ENCODE measurements around the gene CNTN1.

CNTN1 gene

GRCh38 chr12:40718878-40719372 lies 26.7 kb downstream of the CNTN1 start:
- H3K4me3 ChIP-seq (replicated peaks; ENCODE audit: low read depth, low read length), result no peak overlapping the region
- no peak for TF ChIP-seq CTCF (IDR thresholded peaks at IDR 0.05; ENCODE audit: low read length, missing control alignments)
- DNase-seq (ENCODE audit: low read depth), result no peak

GRCh38 chr12:40723001-40723400 lies 30.8 kb downstream of the CNTN1 start:
- DNase-seq (ENCODE audit: low read depth), result no peak
- no peak for TF ChIP-seq CTCF (IDR thresholded peaks at IDR 0.05; ENCODE audit: low read length, missing control alignments)
- H3K4me3 ChIP-seq (replicated peaks; ENCODE audit: low read depth, low read length), result no peak overlapping the region

- H3K4me3 ChIP-seq (replicated peaks; ENCODE audit: low read depth, low read length), result no peak overlapping the region
- DNase-seq (ENCODE audit: low read depth), result no peak
- TF ChIP-seq CTCF (IDR thresholded peaks at IDR 0.05; ENCODE audit: low read length, missing control alignments), result no peak
These were observed 34.1 kb downstream of the CNTN1 start for GRCh38 chr12:40726366-40726765.

GRCh38 chr12:40727774-40728483 lies 35.7 kb downstream of the CNTN1 start:
- DNase-seq (ENCODE audit: low read depth), result no peak
- no peak for TF ChIP-seq CTCF (IDR thresholded peaks at IDR 0.05; ENCODE audit: low read length, missing control alignments)
- H3K4me3 ChIP-seq (replicated peaks; ENCODE audit: low read depth, low read length), result no peak overlapping the region

- H3K4me3 ChIP-seq (replicated peaks; ENCODE audit: low read depth, low read length), result no peak overlapping the region
- no peak for DNase-seq (ENCODE audit: low read depth)
These were observed 38.0 kb downstream of the CNTN1 start for GRCh38 chr12:40730281-40730680.

GRCh38 chr12:40733871-40734270 lies 41.6 kb downstream of the CNTN1 start:
- no peak for DNase-seq (ENCODE audit: low read depth)
- no peak overlapping the region for H3K4me3 ChIP-seq (replicated peaks; ENCODE audit: low read depth, low read length)
- TF ChIP-seq CTCF (IDR thresholded peaks at IDR 0.05; ENCODE audit: low read length, missing control alignments), result no peak

More at GRCh38 chr12:40730281-40730680, 38.0 kb downstream of the CNTN1 start:
- TF ChIP-seq CTCF (IDR thresholded peaks at IDR 0.05; ENCODE audit: low read length, missing control alignments), result no peak

GRCh38 chr12:40734276-40734675 lies 42.0 kb downstream of the CNTN1 start:
- no peak for TF ChIP-seq CTCF (IDR thresholded peaks at IDR 0.05; ENCODE audit: low read length, missing control alignments)
- H3K4me3 ChIP-seq (replicated peaks; ENCODE audit: low read depth, low read length), result no peak overlapping the region
- no peak for DNase-seq (ENCODE audit: low read depth)
